ENCODE results near the gene FHOD1. TPM values are rescaled to one million over a fixed set of nuclear protein-coding genes. Genes with fewer than 3 reads are reported as not detected.

The FHOD1 gene
- total RNA-seq, 1 donor from 2014 or later: 20.5 TPM

DNA sequence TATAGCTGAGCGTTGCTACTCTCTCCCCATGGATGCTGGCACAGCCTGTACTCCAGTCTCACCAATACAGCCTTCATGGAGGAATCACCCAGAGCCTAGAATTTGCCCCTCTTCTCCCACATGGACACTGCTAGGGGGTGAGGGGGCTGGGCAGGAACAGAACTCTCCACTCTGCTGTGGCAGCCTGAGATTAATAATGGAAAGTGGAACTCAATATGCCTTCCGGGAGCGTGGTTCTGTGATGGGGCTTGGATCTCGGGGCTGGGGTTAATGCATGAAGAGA is 2.7 kb upstream of the FHOD1 start:
- no peak for DNase-seq (ENCODE audit: low read depth)

DNA sequence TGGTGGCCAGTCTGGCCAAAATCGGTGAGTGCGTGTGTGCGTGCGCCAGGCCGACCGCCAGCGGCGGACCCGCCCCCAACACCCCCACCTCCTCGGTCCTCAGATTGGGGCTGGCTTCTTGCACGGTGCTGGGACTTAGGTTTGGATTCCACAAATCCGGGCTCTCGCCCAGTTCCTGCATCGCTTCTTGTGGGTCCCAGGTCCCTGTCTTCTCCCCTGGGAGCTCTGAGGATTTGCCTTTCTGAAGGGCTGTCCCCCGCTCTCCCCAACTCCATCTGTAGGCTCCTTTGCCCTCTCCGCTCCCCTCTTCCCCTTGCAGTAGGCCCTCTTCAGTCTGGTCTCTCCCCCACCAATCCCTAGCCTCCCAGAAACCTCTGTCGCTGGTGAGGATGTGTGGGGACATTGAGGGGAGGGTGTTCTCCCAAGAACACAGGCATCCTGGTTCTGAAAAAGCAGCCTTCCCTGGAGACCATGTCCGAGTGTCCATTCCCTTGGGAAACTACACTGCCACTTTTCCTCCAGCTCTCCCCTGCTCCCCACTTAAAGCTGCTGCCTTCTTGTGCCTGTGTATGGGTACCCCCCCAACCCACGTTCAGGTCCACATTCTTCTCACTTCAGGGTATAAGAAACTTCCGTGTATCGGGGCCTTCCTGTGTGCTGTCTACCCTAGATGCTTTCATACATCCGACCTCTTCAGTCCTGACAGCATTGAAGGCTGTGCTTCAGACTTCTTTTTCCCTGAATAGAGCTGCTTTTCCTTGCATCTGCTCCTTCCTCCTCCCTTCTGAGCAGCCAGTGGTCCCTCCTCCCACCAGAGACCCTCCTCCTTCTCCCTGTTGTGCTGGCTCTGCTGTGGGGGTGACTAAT is 2.1 kb upstream of the FHOD1 start:
- DNase-seq (ENCODE audit: low read depth): no peak

DNA sequence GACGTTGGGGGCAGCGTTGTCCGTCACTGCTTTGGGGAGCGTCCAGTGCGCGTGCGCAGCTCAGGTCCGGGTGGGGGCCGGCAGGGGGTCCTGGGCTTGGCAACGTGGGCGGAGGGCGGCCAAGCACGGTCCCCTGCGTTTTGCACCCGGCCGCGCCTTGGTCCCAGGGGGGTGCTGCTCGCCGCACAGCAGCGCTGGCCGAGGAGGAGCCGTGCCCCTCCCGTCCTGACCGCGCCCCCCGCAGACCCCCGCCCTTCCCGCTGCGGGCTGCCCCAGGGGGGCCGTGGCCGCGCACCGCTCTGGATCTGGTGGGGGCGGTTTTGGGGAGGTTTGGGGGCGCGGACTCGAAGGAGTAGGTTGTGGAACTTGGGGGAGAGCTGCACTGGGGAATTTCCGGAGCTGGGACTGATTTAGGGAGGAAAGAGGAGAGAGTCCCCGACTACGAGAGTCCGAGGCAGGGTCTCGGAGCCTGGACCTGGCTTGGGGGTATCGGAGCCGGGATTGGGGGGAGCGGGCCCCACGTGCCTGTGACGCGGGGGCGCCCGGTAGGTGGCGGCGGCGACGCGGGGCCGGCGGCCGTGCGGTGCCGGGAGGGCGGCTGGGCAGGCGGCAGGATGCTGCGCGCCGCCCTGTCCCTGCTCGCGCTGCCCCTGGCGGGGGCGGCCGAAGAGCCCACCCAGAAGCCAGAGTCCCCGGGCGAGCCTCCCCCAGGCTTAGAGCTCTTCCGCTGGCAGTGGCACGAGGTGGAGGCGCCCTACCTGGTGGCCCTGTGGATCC is 1.3 kb upstream of the FHOD1 start, which contains the start of gene SLC9A5:
TSS of gene SLC9A5 (plus strand) at position 579 of the 777 bp plus-strand sequence. CDS start at position 615, 36 bp downstream.
- no peak for DNase-seq (ENCODE audit: low read depth)

DNA sequence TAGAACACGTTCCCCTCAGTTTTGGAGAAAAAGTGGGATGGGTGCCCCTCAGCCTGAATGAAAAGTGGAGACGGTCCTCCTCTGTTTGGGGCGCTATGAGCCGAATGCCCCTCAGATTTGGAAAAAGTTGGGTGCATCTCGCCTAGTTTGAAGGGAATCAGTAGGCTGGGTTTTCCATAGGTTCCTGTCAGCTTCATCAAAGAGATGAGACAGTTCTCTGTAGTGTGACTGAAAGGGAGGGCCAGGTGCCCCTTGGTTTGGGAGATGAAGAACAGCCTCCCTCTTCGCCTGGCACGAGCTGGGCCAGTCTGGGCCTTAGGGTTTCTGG is 756 bp upstream of the FHOD1 start:
- no peak for DNase-seq (ENCODE audit: low read depth)

DNA sequence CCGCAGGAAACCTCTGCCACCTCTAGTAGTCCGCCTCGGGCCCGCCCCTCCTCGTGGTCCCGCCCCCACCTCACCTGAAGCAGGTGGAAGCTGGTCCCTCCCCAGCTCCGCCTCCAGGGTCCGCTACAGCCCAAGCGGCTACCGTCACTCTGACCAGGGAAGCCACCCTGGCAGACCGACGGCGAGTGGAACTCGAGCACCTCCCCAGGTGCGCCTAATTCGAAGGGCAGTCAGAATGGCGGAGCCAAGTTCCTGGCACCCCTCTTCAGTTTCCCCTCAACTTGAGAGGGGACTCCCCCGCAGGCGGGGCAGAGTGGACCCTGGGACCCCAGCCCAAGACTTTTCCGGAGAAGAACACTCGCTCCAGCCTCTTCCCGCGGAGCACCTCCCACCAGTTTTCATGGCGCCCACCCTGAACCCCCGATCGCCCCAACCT is 507 bp downstream of the FHOD1 start:
- DNase-seq (ENCODE audit: low read depth): peak; percentile 36

DNA sequence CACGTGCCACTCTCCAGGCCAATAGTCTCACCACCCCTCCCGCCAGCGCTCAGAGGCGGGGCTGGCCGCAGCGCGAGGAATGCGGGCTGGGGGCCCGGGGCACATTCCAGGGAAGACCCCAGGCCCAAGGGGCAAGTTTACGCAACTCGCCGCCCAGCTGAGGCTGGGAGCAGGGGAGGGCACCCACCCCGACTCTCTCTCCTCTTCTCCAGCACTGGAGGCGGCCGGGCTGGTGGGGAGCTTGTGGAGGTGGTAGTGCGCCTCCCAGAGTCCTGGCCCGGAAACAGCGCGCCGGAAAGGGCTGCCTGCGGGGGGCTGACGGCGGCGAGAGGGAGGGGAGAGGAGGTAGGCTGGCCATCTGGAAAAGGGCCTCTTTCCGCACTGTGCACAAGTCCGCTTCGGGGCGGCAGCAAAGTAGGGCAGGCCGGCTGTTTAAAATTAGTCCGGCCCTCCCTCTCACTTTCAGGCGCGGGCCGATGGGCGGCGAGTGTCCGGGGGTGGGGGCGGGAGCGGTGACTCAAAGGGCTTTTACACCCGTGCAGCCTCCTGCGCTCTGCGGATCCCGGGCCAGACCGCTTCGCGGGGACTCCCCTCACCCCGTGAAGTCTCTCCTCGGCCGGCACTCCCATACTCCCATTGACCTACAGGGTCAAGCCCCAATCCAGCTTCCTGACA is 1.1 kb downstream of the FHOD1 start:
- peak; percentile 71 for DNase-seq (ENCODE audit: low read depth)

DNA sequence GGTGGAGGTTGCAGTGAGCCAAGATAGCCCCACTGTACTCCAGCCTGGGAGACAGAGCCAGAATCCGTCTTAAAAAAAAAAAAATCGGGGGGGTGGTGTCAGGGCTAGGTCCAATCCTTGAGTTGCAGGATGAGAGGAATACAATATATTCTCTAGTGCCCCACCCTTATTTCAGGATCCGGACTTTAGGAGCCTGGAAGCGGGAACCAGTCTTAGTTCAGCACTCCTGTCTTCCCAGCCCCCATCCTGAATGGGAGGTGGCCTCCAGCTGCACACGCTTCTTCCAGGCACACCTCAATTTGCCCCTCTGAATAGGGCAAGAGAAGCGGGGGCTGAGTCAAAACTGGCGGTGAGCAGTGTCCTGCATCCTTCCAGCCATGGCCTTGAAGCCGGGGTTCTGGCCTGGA is 1.6 kb downstream of the FHOD1 start:
- no peak for DNase-seq (ENCODE audit: low read depth)

DNA sequence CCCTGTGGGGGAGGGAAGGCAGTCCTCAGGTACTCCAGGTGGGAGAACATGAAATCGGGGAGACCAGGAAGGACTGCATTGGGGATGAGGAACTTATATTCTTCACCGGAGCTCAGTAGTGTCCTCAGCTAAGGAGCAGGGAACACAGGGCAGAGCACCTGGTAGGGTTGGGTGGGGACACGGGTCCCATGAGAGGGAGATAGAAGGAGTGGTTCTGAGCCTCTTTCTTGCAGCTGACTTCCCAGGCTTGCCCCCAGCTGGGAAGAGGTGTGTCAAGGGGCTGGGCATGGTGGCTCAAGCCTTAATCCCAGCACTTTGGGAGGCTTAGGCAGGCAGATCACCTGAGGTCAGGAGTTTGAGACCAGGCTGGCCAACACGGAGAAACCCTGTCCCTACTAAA is 2.1 kb downstream of the FHOD1 start:
- DNase-seq (ENCODE audit: low read depth): no peak

DNA sequence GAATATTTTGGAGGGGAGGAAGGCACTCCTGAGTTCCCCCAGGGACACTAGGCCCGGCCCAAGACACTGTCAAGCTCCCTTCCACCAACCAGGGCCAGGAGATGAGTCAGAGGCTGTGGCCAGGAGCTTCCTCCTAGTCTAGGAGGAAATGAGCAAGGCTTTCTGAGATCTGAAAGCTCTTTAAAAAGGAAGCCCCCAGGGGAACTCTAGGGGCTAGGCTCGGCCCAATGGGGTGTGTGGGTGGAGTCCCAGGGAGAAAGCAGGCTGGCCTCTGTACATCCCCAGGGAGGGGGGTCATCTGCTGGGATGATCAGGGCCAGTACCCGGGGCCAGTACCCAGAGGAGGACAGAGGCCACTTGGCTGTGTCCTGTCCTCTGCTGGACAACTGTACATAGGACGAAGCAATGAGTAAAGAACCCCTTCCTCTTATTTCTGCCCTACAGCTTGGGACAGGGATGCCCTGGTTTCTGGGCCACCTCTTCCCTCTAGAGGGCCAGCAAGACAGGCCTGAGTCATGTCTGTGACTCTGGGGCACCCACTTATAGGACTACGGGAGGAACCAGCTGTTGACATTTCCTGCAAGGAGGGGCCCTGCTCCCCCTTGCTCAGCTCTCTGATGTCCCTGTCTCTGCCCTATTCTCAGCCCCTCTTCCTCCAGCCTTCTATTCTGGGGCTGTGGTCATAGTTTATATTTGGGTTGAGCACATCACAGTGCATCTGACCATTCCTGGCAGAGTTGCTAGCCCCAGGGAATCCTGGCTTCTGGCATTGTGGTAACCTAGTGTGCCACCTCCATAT is 2.7 kb downstream of the FHOD1 start:
- peak; percentile 69 for DNase-seq (ENCODE audit: low read depth)

DNA sequence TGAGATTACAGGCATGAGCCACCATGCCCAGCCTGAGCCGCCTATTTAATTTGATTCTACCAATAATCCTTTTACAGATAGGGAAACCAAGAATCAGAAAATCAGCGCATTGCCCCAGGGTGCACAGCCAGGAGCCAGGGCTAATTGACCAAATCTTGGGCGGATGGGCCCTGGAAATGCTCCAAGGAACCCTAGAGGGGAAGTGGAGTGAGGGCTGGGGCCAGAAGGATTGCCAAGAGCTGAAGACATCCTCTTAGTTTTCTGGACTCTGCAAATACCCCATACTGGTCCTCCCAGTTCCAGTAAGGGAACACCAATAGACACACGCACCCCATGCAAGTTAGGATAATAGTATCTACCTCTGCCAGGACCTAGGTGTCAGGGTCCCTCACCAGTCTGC is 3.8 kb downstream of the FHOD1 start:
- DNase-seq (ENCODE audit: low read depth): no peak

DNA sequence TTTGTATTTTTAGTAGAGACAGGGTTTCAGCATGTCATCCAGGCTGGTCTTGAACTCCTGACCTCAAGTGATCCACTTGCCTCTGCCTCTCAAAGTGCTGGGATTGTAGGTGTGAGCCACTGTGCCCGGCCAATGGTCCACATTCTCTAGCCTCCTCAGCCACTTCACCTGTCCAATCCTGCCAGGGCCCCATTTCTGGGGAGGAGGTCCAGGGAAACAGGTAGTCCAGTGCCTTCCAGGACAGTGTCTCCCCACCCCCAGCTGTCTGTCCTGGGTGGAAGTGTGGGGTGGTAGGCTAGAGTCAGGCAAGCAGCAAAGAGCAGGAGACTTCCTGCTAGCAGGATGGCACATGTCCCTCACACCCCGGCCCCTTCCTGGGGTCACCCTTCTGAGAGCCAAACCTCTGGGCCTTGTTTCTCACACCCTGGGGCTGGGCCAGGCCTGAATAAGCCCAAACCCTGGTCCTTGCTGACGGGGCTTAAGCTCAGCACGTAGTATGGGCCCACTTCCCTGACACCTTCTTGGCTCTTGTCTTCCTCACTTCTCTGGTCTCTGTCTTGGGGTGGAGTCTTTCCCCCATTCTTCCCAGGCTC is 5.0 kb downstream of the FHOD1 start:
- no peak for DNase-seq (ENCODE audit: low read depth)

DNA sequence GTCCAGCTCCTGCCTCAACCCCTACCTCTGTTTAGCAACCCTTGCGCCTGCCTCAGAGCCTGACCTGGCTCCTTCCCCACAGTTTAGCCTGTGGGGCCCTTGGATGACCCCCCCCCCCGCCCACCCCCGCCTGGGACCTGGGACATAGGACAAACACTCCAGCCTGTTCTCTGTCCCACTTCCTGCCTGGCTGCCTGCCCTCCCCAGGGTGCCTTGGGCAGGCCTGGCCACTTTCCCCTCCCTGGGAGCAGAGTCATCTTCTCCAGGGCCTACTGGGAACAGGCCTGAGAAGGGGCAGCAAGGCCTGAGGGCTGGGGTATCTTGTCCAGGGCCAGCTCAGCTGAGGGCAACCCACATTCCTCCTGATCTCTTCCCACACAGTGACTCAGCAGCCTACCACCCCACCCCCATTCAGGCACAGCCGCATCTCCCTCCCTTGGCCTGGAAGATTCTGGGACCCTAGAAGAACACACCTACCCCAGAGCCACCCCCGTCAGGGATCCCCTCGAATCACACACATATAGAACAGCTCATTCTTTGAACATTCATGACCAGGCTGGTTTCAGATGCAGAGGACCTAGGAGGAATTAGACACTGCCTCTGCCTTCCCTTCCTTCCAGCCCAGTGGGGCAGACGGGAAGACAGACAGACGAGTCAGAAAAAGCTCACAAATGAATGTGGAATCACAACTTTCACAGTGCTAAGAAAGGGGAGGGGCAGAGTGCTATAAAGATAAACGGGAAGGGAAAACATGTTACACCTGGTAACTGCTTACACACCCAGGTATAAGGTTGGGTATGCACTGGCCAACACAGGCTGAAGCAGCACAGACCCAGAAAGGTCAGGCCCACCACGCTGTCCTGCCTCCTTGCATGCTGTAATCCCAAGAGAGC is 6.0 kb downstream of the FHOD1 start:
- peak; percentile 85 for DNase-seq (ENCODE audit: low read depth)

DNA sequence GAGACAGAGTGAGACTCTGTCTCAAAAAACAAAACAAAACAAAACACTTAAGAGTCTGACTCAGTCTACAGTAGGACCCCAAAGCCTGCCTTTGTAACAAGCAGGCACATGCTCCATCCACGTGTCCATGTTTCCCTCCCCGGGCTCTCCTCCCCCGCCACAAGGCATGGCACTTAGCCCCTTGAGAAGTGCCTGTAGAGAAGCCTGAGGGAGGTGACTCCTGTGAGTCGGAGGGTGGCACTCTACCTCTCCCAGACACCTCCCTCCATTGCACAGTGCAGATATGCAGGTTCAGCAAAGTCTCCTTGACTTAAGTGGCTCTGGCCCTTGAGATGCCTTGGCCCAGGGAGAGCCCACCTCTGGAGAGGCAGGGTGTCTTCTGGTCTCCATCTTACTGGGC is 6.8 kb downstream of the FHOD1 start:
- DNase-seq (ENCODE audit: low read depth): peak; percentile 20

DNA sequence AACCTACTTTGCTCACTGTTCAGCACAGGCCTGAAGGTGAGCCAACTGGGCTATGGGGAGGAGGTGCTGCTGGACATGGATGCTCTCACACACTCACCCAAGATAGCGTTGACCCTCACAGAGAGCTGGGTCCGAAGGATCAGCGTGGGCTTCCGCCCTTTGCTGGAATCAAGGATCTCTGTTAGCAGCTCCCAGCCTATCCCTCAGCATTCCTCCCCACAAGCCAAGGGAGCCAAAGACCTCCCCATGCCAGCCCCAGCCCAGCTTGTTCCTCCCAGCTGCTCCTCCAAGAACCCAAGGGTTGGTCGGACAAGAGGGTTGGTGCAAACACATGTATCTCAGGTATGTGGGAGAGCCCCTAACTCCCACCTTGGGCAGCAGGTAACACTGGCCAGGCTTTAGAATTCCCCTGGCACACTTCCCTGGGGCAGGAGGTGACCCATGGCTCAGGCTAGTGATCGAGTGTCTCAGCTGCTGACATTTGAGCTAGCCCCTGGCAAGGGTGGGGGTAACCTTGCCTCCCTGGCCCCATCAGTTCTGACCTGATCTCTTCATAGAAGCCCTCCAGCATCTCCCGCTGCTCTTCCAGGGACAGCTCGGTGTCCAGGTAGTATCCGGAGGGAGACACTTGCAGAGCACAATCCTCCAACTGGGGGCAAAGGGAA is 8.3 kb downstream of the FHOD1 start:
- no peak for DNase-seq (ENCODE audit: low read depth)

DNA sequence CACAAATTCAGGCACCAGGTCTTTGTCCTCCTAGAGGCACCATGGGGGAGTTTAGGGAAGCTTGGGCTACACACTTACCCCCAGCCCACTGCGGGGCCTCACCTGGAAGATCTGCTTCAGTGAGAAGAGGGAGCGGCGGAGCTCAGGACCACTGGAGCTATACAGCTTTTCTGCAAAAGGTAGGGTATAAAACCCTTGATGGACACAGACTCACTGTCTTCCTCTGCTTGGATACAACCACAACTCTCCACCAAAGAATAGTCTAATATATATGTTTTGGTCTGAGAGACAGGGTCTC is 9.1 kb downstream of the FHOD1 start:
- DNase-seq (ENCODE audit: low read depth): no peak

DNA sequence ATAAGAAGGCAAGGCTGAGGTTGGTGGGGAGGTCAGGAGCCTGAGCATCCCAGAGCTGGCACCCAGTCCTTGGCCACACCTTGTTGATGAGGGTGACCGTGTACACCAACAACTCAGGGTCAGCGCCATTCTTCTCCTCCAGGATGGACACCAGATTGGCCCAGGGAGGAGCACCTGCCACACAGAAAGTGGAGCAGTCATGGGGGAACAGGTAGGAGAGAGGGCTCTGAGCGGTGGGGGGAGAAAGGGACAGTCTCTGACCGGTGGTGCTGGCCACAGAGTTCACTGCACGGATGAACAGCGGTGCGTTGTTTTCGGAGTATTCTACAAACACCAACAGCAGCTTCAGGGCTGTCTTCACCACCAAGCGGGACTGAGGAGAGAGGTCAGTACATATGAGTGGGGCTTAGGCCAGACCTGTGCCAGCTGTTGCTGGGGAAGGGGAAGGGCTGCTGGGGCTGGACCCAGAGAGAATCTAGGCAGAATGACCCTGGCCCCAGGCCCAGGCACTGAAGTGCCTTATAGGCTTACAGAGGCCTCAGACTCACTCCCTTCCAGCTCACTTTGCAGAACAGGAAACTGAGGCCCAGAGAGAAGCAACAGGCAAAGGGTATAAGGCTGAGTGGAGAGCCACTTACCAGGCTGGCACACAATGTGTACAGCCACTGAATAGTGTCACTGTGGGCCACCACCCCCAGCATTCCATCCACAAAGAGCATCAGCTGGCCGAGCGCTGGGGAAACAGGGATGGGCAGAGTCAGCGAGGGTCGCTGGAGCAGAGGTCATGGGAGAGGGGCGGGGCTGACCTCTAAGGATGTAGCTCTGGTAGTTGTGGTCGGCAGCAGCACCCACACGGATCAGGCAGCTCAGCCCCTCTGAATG is 9.6 kb downstream of the FHOD1 start:
- no peak for DNase-seq (ENCODE audit: low read depth)

DNA sequence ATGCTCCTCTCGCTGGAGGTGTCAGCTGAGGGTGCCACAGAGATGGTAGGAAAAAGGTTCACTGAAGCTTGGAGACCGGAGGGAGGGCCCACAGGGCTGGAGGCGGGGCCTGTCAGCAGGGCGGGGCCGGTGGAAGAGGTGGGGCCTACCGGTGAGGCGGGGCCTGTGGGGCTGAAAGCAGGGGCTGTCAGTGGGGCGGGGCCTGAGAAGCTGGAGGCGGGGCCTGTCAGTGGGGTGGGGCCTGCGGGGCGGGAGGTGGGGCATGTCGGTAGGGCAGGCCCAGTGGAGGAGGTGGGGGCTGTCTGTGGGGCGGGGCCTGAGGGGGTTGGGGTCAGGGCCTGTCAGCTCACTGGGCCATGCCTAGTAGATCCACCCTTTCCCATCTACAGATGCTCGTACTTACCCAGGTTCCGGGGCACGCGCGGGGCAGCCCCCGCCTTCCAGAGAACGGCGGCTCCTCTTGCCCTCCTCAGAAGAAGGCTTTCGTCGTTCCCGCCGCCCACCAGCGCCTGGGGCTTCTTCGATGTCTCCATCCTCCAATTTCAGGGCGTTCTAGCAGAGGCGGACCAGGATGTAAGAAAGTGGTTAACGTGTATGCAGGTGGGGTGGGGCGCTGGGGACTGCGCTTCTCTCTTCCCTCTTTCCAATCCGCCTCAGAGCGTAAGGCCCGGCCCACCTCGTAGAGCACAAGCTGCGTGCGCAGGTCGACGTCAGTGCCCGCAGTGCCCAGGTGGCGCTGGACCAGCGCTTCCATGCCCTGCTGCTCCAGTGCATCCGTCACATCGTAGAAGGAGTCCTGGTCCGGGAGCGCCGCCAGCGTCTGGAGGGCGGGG is 10.5 kb downstream of the FHOD1 start:
- no peak for DNase-seq (ENCODE audit: low read depth)
